GM18870 (cell line): ENCODE data around the gene LHX6.

Experiments used
- ATAC-seq: cut with Tn5 transposase; IDR thresholded peaks from one replicate; pipeline ENCODE4 v1.9.1; 2021; ENCODE audit warnings: moderate library complexity; ENCODE audit not compliant: unreplicated experiment

The LHX6 gene

DNA sequence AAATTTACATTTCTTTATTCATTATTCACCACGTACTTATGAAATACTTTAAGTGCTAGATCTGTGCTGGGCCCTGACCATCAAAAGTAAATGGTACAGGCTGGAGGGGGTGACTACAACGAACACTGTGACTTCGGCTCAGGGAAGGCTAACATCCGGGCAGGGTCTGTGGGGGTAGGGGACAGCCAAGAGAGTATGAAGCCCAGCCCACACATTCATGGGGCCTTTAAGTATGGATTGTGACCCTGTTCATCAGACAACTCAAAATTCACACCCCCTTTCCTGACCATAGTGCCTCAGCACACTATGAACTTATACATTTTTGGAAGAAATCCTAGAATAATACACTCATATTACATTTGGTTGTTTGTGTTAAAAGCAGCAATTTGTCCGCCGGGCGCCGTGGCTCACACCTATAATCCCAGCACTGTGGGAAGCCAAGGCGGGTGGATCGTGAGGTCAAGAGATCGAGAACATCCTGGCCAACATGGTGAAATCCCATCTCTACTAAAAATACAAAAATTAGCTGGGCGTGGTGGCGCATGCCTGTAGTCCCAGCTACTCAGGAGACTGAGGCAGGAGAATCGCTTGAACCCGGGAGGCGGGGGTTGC lies 35.7 kb downstream of the LHX6 start:
- ATAC-seq = no peak

DNA sequence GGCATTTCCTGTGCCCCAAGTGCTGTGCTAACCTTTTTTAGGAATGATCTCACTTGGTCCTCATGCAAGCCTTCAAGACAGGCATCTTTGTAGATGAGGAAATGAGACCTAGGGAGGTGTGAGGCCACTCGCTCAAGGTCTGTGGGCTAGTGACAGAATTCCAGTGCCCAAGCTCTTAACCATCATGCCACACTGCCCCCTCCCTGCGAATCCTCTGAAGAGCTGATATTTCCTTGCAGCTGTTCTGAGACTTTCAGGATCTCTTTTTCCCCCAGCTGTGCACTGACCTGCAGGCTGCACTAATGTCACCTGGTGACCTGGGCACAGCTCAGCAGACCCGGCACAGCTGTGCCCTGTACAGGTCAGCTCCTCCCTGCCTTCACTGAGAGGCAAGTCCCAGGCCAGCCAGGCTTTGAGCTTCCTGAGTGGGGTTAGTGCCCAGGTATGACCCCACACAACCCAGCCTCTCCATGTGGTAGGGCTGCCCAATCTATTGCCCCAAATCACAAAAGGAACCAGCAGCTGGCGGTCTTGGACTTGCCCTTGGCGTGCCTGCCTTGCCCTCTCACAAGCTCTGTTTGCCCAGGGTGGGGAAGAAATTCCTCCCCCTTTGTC lies 36.4 kb downstream of the LHX6 start:
- no peak for ATAC-seq

DNA sequence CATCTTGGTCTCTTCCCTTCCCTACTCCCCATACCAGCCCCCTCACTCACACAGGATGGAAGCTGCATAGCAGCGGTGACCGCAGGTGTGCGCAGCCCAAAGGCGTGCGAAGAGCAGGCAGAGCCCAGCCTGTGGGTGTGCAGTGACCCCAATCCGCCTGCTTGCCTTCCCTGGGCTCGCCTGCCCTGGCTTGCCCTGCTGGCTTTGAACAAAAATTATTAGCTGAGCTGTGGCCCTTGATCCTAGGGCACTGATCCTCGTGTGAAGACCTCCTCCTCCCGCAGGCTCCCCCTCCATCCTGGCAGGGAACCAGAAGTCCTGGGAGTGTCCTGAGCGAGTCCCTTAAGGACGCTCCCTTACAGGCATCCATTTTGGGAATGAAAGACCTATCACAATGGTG lies 37.2 kb downstream of the LHX6 start:
- no peak for ATAC-seq

DNA sequence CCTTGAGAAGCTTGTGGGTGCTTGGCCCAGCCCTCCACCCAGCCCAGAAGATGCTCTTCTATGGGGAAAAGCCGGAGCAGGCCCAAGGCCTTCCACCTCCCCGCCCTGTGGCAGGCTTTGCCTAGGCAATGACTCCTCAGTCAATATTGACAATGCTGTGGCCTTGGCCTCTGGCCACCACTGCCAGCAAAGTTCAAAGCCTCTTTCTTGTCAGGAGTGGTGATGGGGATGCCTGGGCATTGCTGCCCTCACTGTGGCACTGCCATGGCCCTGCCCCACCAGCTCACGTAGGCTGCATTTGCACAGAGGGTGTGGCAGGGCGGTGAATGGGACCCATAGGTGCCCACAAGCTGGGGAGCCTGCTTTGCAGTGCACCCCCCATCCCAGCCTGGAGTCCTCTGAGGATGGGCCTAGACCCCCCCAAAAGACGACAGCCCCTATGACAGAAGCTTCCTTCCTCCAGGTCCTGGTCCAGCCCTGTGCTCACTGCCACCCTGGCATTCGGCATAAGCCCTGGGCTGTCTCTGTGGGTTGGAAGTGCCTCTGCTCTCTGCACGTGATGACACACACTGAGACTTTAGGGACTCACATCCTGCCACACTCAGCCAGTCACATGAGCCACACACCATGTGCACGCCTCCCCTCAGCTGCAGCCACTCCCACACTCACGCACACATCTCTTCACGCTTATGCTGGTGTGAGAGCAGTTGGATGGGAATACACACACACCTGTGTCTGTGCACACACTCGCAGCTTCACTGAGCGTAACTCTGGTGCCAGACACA lies 38.0 kb downstream of the LHX6 start:
- no peak for ATAC-seq

DNA sequence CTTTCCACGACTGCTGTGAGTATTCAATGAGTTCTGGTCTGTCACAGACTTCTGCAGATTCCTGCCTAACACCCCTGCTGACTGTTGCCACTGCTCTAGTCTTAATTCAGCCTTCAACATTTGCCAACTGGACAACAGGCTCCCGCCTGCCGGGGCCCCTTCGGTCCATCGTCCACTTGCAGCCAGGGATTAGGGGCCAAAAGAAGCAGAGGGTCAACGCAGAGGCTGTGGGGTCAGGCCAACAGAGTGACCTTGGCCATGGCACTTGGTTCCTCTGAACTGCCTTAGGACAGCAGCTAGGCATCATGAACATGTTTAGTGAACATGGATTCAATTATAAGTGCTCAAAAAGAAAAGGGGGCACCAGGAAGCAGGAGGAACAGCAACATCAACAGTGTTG lies 40.4 kb downstream of the LHX6 start:
- ATAC-seq = no peak

DNA sequence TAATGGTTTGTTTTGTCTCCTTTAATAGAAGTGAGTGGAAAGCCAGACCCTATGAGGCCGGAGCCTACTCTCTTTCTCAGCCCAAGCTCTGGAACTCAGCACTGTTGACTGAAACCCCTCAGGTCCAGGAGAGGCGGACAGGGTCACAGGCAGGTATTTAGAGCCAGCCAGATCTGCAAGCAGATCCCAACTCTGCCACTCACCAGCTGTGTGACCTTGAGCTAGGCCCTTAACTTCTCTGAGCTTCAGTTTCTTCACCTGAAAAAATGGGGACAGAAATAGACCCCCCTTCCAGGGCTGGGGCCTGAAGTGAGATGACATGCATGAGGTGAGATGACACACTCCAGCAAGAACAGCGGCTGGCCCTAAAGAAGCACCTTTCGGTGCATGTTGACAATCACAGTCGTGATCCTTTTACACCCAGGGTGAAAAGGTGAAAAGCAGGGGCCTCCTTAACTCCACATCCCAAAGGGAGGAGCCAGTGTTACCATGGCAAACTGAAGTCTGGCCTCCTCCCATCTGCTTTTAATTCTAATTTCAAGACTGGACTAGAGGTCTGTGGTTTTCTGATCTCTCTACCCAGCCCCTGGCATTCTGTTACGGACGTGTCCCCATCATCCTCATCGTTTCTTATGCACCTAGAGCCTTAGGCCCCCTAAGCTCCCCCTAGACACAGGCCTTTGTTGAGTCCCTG lies 41.8 kb downstream of the LHX6 start:
- no peak for ATAC-seq

DNA sequence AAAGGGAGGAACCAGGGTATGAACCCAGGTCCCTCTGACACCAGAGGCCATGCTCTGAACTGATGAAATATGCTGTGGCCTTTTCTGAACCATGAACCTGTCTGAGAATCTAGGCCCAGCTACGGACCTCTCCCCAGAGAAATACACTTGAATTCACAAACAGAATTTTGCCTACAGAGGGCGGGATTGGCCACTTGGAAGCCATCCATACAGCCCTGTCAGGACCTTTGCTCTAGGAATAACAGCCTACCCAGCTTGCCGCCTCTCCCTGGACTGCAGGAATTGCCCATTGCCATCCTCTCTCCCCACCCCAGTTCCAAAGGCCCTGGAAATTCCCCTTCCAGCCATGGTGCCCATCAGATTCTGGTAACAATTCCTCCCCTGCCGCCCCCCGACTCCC lies 42.5 kb downstream of the LHX6 start:
- no peak for ATAC-seq

DNA sequence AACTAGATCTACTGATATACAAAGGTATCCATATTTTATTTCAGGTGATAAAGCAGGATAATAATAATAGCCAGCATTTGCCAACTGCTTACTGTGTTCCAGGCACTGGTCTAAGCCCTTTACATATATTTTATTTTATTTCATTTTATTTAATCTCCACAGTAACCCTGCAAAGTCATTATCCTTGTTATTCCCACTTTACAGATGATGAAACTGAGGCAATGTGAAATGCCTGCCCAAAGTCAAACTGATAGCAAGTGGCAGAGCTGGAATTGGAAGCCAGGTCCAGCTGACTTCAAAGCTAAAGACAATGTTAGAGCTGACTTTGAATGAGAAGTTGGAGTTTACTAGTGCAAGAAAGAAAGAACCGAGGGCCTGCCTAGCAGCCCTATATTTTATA lies 44.2 kb downstream of the LHX6 start:
- ATAC-seq = no peak

DNA sequence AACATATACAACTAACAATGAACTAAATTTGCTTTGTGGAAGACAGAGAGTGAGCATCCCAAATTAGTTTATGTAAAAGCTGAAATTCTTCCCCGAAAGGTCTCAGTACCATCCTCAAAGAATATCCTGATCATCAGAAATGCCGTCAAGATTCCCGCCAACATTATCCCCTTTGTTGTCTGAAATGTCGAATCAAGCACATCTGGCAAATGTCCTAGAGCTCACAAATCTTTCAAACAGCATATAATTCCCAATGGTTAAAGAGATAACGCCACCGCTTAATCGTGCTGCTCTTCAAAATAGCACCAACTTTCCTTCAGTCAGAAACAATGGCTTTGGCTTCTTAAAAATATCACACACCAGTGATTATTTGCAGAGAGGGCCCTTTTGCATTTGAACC lies 45.3 kb downstream of the LHX6 start:
- ATAC-seq = no peak

DNA sequence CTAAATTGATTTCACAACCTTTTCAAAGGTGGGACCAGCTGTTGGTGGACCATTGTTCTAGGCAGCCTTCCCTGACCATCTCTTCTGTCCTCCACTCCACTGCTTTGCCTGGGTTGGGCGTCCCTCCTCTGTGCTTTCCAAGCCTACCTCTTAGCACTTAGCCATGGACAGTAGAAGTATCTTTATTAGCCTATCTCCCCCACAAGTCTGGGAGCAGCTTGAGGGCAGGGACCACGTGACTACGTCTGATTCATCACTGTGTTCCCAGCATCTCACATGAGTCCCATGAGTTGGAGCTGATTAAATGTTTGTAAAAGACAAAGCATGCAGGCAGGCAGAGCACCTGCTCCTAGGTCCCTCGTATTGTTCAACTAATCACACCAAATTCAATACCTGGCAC lies 48.1 kb downstream of the LHX6 start:
- ATAC-seq = no peak

DNA sequence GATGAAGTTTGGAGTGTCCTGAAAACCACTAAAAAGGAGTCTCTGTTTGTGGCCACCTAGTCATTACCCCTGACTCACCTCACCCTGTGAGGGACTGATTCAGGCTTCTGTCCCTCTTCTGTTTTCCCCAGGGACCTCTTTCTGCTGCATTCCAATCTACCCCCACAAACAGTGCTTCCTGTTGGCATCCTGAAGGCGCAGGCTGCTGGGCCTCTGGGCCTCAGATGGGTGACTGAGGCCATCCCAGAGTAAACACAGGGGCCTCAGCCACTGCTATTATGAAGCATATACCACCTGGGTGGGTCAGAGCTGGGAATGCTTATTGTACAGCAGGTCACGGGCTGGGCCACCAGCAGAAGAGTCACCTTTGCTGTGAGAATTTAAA lies 49.1 kb downstream of the LHX6 start:
- ATAC-seq = no peak

DNA sequence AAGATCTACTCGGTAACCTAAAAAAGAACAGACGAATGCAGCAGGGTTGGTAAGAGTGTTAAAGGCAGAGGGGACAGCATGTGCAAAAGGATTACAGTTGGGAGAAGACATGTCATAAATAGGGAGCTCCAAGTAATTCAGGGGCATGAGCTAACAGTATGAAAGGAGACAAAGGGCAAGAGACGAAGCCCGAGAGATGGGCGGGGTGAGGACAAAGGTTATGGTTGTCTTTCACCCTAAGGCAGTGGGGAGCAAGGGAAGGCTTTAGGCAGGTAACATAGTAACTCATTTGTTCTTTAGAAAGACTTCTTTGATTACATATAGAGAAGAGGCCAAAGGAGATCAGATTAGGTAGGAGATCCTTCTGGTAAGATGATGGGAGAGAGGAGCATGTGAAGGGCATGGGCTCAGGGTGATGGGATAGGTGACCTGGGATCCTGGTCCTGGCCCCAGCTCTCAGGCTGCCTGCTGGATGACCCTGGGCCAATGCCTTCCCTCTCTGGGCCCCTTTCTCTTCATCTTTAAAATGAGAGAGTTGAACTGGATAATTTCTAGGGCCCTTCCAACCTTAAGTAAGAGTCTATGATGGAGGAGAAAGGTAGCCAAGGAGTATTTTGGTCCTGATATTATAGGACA lies 49.6 kb downstream of the LHX6 start:
- no peak for ATAC-seq

DNA sequence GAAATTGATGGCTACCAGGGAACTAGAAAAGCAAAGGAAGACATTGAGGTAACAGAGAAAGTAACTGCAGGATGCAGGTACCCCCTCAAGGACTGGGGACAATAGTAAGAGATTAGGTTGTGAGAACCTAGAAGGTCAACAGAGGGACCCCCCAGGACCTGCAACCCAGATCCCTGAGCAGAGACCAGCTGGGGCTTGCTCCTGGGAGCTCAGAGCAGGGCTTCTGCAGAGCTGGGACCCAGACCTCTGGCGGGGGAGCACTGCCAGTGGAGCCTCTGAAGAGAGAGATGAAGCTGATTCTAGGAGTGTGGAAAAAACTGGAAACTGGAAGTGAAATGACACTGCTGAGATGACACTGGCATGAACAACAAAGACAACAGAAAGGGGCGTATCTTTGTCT lies 51.8 kb downstream of the LHX6 start:
- no peak for ATAC-seq

DNA sequence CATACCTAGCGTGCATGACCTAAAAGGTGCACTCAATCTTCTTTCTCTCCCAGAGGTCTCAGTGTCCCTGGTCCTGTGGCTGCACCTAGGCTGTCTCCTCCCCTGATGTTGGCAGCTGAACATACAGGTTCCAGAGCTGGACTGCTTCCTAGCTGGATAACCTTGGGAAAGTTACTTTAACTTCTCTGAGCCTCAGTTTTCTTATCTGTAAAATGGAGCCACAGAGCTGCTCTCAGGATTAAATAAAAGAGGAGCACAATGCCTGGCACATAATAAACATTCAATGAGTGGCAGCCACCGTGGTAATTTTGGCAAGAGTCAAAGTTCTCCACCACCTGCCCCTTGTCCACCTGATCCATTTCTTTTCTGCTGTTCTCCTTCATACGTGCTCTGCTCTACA lies 55.1 kb downstream of the LHX6 start:
- no peak for ATAC-seq

DNA sequence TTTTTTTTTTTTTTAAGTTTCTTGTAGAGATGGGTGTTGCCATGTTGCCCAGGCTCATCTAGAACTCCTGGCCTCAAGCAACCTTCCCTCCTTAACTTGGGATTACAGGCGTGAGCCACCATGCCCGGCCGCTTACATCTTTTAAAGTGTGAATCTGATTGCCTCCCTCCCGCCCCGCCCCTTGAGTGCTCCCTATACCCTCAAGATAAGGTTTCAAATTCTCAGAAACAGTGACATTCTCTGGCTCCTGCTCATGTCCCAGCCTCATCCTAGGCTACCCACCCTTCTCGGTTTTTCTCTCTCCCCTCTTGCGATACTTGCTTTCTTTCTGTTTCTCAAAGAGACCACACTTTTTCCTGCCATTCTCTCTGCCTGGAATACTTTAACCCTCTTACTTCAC lies 56.6 kb downstream of the LHX6 start:
- ATAC-seq = no peak

DNA sequence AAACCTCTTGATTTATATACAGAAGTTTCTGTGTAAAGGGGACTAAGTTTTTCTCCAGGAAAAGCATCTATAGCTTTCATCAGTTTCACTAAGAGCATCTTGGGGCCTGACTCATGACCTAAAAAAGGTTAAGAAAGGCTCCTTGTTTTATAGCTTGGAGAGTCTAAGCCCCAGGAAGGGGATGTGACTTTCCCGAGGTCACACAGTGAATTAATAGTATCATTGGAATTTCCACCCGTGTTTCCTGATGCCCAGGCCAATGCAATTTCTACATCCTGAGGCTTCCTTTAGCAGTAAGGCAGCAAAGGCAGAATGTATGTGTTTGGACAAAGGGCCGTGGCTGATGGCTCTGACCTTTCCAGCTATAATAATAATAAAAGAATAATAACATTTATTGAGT lies 60.4 kb downstream of the LHX6 start:
- no peak for ATAC-seq

DNA sequence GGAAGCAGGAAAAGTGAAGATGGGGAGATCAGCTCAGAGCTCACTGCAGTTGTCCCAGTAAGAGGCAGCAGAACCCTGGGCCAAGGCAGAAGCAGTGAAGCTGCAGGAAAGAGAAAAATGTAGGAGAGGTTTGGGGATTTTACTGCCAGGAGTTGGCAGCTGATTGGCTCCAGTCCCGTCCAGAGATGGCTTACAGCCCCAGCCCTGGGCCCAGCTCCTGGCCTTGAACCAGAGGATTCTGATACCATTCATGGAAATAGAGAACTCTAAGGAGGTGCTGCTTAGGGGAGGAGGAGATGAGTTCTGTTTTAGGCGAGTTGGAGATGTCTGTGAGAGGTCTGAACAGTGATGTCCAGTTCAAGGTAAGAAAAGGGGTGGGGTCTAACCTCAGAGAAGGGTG lies 64.5 kb downstream of the LHX6 start:
- no peak for ATAC-seq

DNA sequence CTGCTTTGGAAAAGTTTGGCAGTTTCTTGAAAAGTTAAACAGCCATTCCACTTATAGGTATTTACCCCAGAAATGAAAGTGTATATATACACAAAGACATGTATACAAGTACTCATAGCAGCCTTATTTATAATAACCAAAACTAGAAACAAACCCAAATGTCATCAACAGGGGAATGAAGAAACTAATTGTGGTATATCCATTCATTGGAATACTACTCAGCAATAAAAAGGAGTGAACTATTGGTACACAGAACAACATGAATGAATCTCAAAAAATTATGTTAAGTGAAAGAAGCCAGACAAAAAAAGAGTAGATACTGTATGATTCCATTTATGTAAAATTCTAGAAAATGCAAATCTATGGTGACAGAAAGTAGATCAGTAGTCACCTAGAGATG lies 66.3 kb downstream of the LHX6 start:
- no peak for ATAC-seq

DNA sequence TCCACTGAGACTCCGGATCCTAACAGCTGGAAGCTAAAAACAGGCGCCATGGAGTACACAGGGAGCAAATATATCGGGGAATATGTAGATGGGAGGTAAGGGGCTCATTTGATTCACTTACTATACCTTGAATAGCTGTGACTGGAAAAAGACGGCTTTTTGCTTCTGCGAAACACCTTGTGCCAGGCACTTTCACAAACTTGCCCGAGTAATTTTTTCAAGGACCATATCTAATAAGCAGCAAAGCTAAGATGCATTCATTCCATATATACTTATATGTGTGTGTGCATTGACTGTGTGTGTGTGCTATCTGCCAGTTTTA lies 68.9 kb downstream of the LHX6 start:
- ATAC-seq = no peak

DNA sequence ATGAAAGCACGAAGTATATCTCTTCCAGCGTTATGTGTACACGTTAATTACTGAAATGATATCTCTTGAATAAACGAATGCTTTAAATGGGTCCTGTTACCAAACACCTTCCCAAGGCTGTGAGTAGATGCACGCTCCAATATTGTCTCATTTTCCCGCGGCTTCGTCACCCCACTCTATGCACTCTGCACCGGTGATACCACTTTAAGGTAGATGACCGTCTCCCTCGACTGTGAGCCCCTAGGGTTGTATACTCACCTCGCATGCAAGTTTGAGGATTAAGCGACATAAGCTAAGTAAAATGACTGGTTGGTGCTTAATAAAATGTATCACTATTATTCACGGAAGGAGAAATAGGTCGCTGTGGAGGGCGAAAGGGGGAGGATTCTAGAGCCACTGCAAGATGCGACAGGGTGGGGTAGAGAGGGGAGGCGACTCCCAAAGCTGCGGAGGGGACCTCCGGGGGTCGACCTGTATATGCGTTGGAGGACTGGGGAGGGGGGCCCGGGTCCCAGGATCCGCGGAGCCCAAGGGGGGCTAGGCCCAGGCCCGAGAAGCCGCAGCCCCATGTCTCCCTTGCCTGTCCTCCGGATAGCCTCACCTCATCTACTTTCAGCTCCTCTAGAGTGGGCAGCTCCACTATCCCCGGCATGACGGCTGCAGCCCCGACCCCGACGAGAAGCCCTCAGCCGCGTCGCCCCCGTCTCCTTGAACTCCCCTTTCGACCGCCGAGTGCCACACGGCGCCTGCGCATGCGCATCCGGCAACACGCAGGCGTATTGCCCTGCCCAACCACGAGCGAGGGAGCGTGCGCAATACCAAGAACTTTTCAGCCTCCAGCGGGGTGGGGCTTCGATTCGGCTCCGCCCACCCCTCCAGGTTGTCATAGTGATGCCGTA lies 69.5 kb downstream of the LHX6 start, which contains the start of the genes MORN5 and NDUFA8:
Gene MORN5 (plus strand): TSS at position 883 of the 899 bp plus-strand sequence. CDS start 65 bp downstream, outside the sequence.
Gene NDUFA8 (minus strand): TSS at position 754 of the 899 bp plus-strand sequence. CDS start 102 bp downstream, at position 652.
- peak; percentile 91 for ATAC-seq
